NOMO-1 treated with dmso at 0.1 percent for 144 hours (cell line): Measurements from ENCODE around the gene SART3.
A peak's percentile ranks its signal among the peaks of the same experiment; 100 is the strongest.
"Not testable (repeated sequence)": the region's sequence is repeated elsewhere in the genome, so short reads cannot be mapped to it uniquely, and the experiment has no call there.

Experiments used
- DNase-seq: peaks from one replicate; lab custom pipeline; 2025; ENCODE audit not compliant: unreplicated experiment; lab: John Stamatoyannopoulos, UW

SART3 gene

GRCh38 chr12:108564724-108565123 is 3.8 kb upstream of the SART3 start:
- no peak for DNase-seq

DNA sequence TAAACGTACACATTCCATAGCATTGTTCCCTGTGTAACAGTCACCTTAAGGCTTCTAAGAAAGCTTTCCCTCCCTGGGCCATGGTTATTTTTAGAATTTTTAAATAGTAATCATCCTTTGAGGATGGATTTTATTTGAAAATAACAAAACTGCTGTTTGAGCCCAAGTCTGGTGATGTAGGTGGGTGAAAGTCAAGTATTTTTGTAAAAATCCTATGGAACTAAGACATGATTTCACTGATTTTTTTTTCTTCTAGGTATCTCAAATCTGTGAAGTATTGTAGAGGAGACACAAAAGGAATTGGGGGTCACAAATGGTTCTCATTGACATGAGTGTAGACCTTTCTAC is 2.8 kb upstream of the SART3 start:
- DNase-seq, result no peak

- peak; percentile 73 for DNase-seq
These were observed 2.3 kb upstream of the SART3 start for GRCh38 chr12:108563136-108563803.

DNA sequence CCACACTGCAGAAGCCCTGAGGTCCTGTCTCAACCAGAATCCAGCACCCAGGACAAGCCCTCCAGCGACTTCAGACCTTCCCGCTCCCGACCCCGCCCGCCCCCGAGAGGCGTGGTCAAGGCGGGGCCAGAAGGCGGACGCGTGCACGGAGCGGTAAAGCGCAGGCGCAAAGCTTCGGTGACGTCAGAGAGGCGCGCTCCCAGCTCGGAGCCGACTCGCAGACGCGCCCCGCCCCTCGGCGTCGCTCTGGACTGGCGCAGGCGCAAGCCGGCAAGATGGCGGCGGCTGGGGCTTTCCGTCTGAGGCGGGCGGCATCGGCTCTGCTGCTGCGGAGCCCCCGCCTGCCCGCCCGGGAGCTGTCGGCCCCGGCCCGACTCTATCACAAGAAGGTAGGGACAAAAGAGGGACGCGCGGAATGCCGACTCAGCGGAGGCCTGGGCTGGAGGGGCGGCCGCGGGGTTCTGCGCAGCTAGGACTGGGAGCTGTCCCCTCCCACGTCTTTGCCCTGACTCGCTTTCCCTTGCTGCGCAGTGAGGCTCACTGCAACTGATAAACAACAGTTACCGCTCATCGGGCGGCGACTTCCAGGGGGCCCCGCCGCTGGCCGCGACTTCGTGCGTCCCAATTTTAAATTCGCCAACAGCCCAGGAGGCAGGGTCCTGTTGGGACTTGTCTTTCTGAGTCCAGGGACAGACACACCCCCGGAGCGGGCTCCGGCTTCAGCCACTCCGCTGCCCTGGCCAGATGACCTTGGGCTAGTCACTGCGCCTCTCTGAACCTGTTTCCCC is 1.6 kb upstream of the SART3 start, which contains the start of gene ISCU:
TSS of gene ISCU (plus strand) at position 249 of the 788 bp plus-strand sequence. CDS start at position 276, 27 bp downstream.
- DNase-seq, result peak; percentile 93

- no peak for DNase-seq
These were observed 927 bp upstream of the SART3 start for GRCh38 chr12:108561852-108562347.

DNA sequence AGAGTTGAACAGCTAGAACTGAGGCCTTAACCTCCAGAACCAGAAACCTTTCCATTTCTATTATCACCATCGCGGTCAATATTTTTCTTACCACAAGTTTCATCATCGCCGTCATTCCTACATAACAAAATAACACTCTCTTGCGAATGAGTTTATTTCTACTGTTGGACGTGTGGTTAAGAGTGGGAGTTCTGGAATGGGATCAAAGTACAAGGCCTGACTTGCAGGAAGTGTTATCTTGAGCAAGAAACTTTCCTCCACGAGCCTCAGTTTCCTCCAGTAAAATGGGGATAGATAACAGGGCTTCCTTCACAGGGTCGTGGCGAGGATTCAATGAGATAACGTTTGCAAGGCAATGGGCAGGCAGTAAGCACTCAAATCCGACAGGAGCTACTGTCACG is 652 bp downstream of the SART3 start:
- DNase-seq, result no peak

GRCh38 chr12:108559748-108560147 is 1.2 kb downstream of the SART3 start:
- DNase-seq, result no peak

DNA sequence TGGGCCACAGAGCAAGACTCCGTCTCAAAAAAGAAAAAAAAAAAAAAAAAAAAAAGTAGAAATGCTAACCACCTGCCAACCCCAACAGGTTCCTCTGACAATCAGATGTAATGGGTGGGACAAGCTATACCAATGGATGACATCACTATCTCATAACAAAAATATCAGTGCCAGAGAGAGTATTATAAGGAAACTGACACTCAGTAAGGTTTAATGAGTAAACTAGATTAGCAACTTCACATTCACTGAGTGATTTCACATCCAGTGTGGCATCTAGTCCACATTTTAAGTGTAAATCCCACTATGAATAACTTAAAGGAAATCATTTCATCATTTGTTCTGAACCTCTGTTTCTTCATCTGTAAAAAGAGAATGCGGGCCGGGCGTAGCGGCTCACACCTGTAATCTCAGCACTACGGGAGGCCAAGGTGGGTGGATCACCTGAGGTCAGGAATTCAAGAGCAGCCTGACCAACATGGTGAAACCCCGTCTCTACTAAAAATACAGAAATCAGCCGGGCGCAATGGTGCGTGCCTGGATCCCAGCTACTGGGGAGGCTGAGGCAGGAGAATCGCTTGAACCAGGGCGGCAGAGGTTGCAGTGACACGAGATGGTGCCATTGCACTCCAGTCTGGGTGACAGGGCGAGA is 1.8 kb downstream of the SART3 start:
- no peak for DNase-seq

GRCh38 chr12:108555383-108555782 is 5.6 kb downstream of the SART3 start:
- not testable (repeated sequence) for DNase-seq

GRCh38 chr12:108553799-108554198 is 7.2 kb downstream of the SART3 start:
- DNase-seq, result no peak

- no peak for DNase-seq
These were observed 9.4 kb downstream of the SART3 start for GRCh38 chr12:108551535-108551934.

DNA sequence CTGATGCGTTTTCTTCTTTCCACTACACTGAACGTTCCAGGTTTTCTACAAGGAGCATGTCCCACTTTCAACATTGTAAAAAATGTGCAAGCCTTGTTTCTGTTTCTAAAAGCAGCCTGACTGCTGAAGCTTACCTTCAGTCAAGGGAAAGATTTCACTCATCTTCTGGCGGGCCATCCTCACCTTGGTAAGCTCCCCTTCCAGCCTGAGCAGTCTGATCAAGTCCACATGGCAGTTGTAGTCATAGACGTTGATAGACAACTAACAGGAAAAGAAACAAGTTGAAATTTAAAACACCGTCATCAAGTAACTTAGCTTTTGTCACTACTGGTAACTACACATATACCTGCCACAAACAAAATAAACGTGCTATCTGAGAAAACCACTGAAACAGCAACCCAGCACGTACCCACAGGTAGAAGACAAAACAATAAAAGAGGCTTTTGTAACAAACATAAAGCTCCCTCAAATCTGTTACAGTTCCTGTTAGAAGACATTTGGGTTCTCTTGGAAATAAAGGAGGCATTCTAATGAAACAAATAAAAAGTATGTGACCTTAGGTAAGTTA is 11.9 kb downstream of the SART3 start:
- DNase-seq, result no peak

GRCh38 chr12:108547686-108548085 is 13.3 kb downstream of the SART3 start:
- DNase-seq, result no peak

GRCh38 chr12:108543652-108544051 is 17.3 kb downstream of the SART3 start:
- DNase-seq, result no peak

DNA sequence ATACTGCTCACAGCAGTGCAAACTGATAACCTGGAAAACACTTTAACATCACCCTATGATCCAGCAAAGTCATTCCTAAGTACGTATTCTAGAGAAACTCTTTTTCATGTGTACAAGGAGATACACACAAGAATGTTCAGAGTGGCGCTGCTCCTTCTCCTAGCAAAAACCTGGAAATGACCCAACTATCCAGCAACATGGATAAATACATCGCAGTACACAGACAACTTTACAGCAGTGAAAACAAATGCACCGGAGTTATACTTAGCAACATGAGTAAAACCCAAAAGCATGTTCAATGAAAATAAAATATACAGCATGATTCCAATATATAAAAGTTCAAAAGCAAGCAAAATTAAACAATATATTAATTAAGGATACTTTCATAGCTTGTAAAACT is 18.7 kb downstream of the SART3 start:
- no peak for DNase-seq

- DNase-seq, result no peak
These were observed 22.3 kb downstream of the SART3 start for GRCh38 chr12:108538616-108539195.

GRCh38 chr12:108538146-108538545 is 22.8 kb downstream of the SART3 start:
- no peak for DNase-seq

DNA sequence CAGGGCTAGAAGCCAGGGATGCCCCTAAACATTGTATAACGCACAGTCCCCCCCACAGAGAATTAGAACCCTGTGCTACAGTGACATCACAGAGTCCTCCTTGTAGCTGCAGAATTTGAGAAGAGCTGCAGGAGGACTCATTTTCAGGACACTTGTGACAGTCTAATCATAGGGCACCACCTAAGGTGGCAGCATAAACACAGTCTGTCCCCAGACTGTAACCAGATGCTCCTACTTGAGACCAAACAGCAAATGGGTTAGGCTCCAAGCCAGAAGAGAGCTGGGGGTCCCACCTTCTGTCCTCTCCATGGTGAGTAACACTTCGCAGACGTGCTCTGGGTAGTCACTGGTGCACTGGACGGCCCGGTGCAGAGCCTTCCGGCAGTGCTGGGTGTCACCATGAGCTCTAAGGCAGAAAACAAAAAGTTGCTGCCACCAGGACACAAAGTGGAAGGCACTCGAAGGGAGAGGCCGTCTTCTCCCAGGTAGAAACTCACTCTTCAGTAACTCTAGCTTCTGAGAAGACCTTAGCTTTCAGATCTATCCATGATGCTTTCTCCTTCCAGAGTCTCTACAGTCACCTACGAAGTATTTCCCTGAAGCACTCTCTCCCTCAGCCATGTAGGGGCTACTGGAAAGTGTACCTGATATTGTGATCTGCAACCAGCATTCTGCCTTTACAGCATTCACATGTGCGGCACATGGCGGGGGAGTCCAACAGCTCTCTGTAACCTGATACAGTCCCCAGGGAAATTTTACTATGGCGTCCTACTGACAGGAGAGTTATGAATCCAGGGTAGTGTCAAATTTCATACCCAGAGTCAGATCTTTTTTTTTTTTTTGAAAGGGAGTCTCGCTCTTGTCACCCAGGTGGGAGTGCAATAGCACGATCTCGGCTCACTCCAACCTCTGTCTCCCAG is 28.8 kb downstream of the SART3 start:
- no peak for DNase-seq

- DNase-seq, result no peak
These were observed 30.8 kb downstream of the SART3 start for GRCh38 chr12:108530161-108530560.

DNA sequence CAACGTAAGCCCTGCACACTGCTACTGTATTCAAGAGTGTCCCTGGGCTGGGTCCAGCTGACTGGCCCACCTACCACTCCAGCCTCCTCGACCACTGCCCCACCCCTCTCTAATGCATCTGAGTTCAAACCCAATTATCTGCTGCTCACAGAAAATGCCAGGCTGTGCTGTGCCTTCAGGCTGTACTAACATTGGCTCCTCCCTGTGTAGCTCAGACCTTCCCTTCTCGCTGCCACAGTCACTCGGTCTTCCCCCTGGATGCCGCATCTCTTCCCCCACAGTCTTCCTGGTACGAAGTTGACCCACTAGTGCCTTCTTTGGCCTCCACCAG is 33.8 kb downstream of the SART3 start:
- no peak for DNase-seq
